Left ventricle myocardium inferior (tissue), 1 donor: ENCODE measurements around the gene G3BP1. TPM values are rescaled to one million over a fixed set of nuclear protein-coding genes. Genes with fewer than 3 reads are reported as not detected.

ENCODE experiments used
- DNase-seq: peaks from one replicate; pipeline ENCODE4 v3.0.0-alpha.2; 2020
- H3K27ac ChIP-seq: fragments of 200-600 bp; replicated peaks from 2 replicates; pipeline ENCODE4 v1.8.0; 2021
- H3K27me3 ChIP-seq: fragments of 200-600 bp; 2 replicates; pipeline ENCODE4 v1.8.0; 2021; ENCODE audit warnings: low read depth
- H3K36me3 ChIP-seq: fragments of 200-600 bp; 2 replicates; pipeline ENCODE4 v1.8.0; 2021
- H3K4me1 ChIP-seq: fragments of 200-600 bp; 2 replicates; pipeline ENCODE4 v1.8.0; 2021
- H3K4me3 ChIP-seq: fragments of 200-600 bp; 2 replicates; pipeline ENCODE4 v1.8.0; 2021; ENCODE audit warnings: mild to moderate bottlenecking, moderate library complexity
- H3K9me3 ChIP-seq: fragments of 200-600 bp; replicated peaks from 2 replicates; pipeline ENCODE4 v1.8.0; 2021
- CTCF ChIP-seq: fragments of 200-600 bp; IDR thresholded peaks from 2 replicates; pipeline ENCODE4 v1.8.0; 2021; ENCODE audit warnings: antibody characterized with exemption, mild to moderate bottlenecking, borderline replicate concordance
- intact Hi-C: fragments of 100-400 bp; cut with micrococcal nuclease; formaldehyde crosslinking; loops from one replicate; pipeline ENCODE4 v1.11.0; 2022
- total RNA-seq: library from RNA; stranded (reverse); fragmentation: NEBNext Ultra II Directional; extraction: Animal tissue kit (Norgen Biotek cat#: 25700); gene quantifications from one replicate; pipeline ENCODE4 v1.2.1, GENCODE V29; 2021
- donor health status: DM: no; HTN: yes; CAD: no; lungs with severe emphysema.

Gene G3BP1
- total RNA-seq, 1 donor from 2014 or later: 95.0 TPM

GRCh38 chr5:151811593-151812321 is 40.0 kb downstream of the G3BP1 start:
- H3K9me3 ChIP-seq: no peaks in the 10 kb centered on the region
- H3K27me3 ChIP-seq: no peaks in the 10 kb centered on the region
- intact Hi-C loops: no loop called here
- TF ChIP-seq CTCF: no peak
- H3K36me3 ChIP-seq: peaks cover 12% of the 10 kb centered on the region
- peak overlapping the region; percentile 74 for H3K27ac ChIP-seq
- no peak for DNase-seq
- H3K4me1 ChIP-seq: peaks cover 62% of the 10 kb centered on the region
- no peak overlapping the region for H3K4me3 ChIP-seq

GRCh38 chr5:151812757-151813309 is 41.1 kb downstream of the G3BP1 start:
- no peak for TF ChIP-seq CTCF
- intact Hi-C loops: no loop called here
- no peak for DNase-seq
- Histone ChIP-seq H3K27me3 (no peaks in the 10 kb centered on the region), H3K4me3 (no peak overlapping the region), H3K36me3 (peaks cover 9% of the 10 kb centered on the region), H3K9me3 (no peaks in the 10 kb centered on the region), H3K4me1 (peaks cover 56% of the 10 kb centered on the region), H3K27ac (peak overlapping the region; percentile 74)

- Histone ChIP-seq H3K27ac (no peak overlapping the region), H3K4me1 (peaks cover 61% of the 10 kb centered on the region), H3K9me3 (no peaks in the 10 kb centered on the region), H3K4me3 (no peak overlapping the region), H3K36me3 (peaks cover 5% of the 10 kb centered on the region), H3K27me3 (no peaks in the 10 kb centered on the region)
- no peak for TF ChIP-seq CTCF
- intact Hi-C loops: no loop called here
- DNase-seq: no peak
These were observed 43.3 kb downstream of the G3BP1 start for GRCh38 chr5:151815051-151815450.

- intact Hi-C loops: loop anchor here (10.0 kb wide), 1 partner anchor 445 kb away; no protein-coding TSS in a partner anchor
- no peak for TF ChIP-seq CTCF
- H3K27ac ChIP-seq: no peak overlapping the region
- DNase-seq: no peak
- no peaks in the 10 kb centered on the region for H3K36me3 ChIP-seq
- H3K27me3 ChIP-seq: no peaks in the 10 kb centered on the region
- peaks cover 47% of the 10 kb centered on the region for H3K4me1 ChIP-seq
- no peak overlapping the region for H3K4me3 ChIP-seq
- H3K9me3 ChIP-seq: no peaks in the 10 kb centered on the region
These were observed 48.1 kb downstream of the G3BP1 start for GRCh38 chr5:151819830-151820229.

GRCh38 chr5:151820271-151820670 is 48.5 kb downstream of the G3BP1 start:
- peaks cover 49% of the 10 kb centered on the region for H3K4me1 ChIP-seq
- no peak overlapping the region for H3K27ac ChIP-seq
- no peak for TF ChIP-seq CTCF
- H3K27me3 ChIP-seq: no peaks in the 10 kb centered on the region
- no peak overlapping the region for H3K4me3 ChIP-seq
- H3K9me3 ChIP-seq: no peaks in the 10 kb centered on the region
- H3K36me3 ChIP-seq: no peaks in the 10 kb centered on the region
- intact Hi-C loops: loop anchor here (10.0 kb wide), 1 partner anchor 445 kb away; no protein-coding TSS in a partner anchor
- no peak for DNase-seq
